OCI-LY1 (cell line): ENCODE measurements around the gene SNHG17.

Experiments used
- H2AFZ ChIP-seq: fragments of 200-600 bp; sonication (generic), shearing (Covaris generic); 2 replicates; pipeline ENCODE4 v1.6.0; 2014; ENCODE audit warnings: antibody characterized with exemption, mild to moderate bottlenecking, low read length
- H3F3A ChIP-seq: fragments of 200-600 bp; sonication (generic), shearing (Covaris generic); 2 replicates; pipeline ENCODE4 v1.6.0; 2014; ENCODE audit warnings: mild to moderate bottlenecking, antibody characterized with exemption, low read length, moderate library complexity; ENCODE audit not compliant: insufficient read depth
- H3K27ac ChIP-seq: fragments of 200-600 bp; sonication (generic); 2 replicates; pipeline ENCODE4 v1.5.1; 2014; ENCODE audit warnings: low read length, mixed run types, mild to moderate bottlenecking, low read depth; ENCODE audit not compliant: poor library complexity, severe bottlenecking
- H3K27me3 ChIP-seq: fragments of 200-600 bp; sonication (generic); 2 replicates; pipeline ENCODE4 v1.6.0; 2014; ENCODE audit warnings: antibody characterized with exemption, mild to moderate bottlenecking, low read length, moderate library complexity; ENCODE audit not compliant: insufficient read depth
- H3K36me3 ChIP-seq: fragments of 200-600 bp; sonication (generic); 2 replicates; pipeline ENCODE4 v1.6.1; 2014; ENCODE audit warnings: mild to moderate bottlenecking, antibody characterized with exemption, low read length, moderate library complexity, mixed read lengths; ENCODE audit not compliant: insufficient read depth
- H3K4me1 ChIP-seq: fragments of 200-600 bp; sonication (generic); 2 replicates; pipeline ENCODE4 v1.5.1; 2014; ENCODE audit warnings: mild to moderate bottlenecking, low read length, moderate library complexity; ENCODE audit not compliant: insufficient read depth, severe bottlenecking
- H3K4me2 ChIP-seq: fragments of 200-600 bp; sonication (generic), shearing (Covaris generic); 2 replicates; pipeline ENCODE4 v1.6.1; 2014; ENCODE audit warnings: low read length
- H3K4me3 ChIP-seq: fragments of 200-600 bp; sonication (generic); 2 replicates; pipeline ENCODE4 v1.5.1; 2014; ENCODE audit warnings: low read length, low read depth, mild to moderate bottlenecking, mixed read lengths; ENCODE audit not compliant: poor library complexity, severe bottlenecking
- H3K79me2 ChIP-seq: fragments of 200-600 bp; shearing (Covaris generic); 2 replicates; pipeline ENCODE4 v1.6.1; 2016; ENCODE audit warnings: mixed run types, low read length, mixed read lengths; ENCODE audit not compliant: insufficient read depth
- H3K9ac ChIP-seq: fragments of 200-600 bp; sonication (generic), shearing (Covaris generic); 2 replicates; pipeline ENCODE4 v1.6.1; 2014; ENCODE audit warnings: mild to moderate bottlenecking, low read length, mixed read lengths
- H3K9me2 ChIP-seq: fragments of 200-600 bp; sonication (generic), shearing (Covaris generic); 2 replicates; pipeline ENCODE4 v1.6.1; 2014; ENCODE audit warnings: low read depth, mild to moderate bottlenecking, low read length, mixed read lengths
- H3K9me3 ChIP-seq: fragments of 200-600 bp; shearing (Covaris generic); 2 replicates; pipeline ENCODE4 v1.6.1; 2014; ENCODE audit warnings: low read length, mixed read lengths
- H4K20me1 ChIP-seq: fragments of 200-600 bp; sonication (generic), shearing (Covaris generic); 2 replicates; pipeline ENCODE4 v1.6.0; 2016; ENCODE audit warnings: mild to moderate bottlenecking, low read length; ENCODE audit not compliant: insufficient read depth
- EZH2 ChIP-seq: fragments of 200-600 bp; sonication (generic), shearing (Covaris generic); IDR thresholded peaks from 2 replicates; pipeline ENCODE4 v1.8.0; 2017; ENCODE audit warnings: borderline replicate concordance, mixed run types, mild to moderate bottlenecking, antibody characterized with exemption, low read length, moderate library complexity, mixed read lengths
- TF ChIP-seq, protein P1 (sequence below): fragments of 200-600 bp; sonication (generic), shearing (Covaris generic); IDR thresholded peaks from 2 replicates; pipeline ENCODE4 v1.5.1; 2017; ENCODE audit warnings: mild to moderate bottlenecking, antibody characterized with exemption, low read length, moderate library complexity, mixed read lengths

The SNHG17 gene

DNA sequence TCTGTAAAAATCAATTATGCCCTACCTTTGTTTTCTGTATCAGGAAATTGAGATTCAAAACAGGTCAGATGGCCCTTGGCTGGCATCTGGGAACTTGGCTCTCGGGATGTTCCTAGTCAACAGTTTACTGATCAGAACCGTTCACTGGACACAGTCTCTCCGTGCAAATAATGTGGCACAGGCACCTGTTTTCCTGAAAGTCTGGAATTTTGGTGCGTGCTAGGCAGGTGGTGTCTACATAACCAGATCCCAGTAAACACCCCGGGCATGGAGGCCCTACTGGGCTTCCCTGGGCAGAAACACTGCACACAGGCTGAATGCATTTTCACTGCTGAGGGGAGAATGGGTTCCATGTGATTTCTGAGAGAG, 7.5 kb downstream of the SNHG17 start:
- Histone ChIP-seq H4K20me1 (peaks cover 12% of the 10 kb centered on the region; the same call in 1 of the 2 replicates), H3K4me2 (no peak overlapping the region), H3K36me3 (peaks cover 98% of the 10 kb centered on the region), H3K9me2 (no peaks in the 10 kb centered on the region), H2AFZ (no peak overlapping the region), H3K9me3 (no peaks in the 10 kb centered on the region), H3F3A (no peaks in the 10 kb centered on the region), H3K9ac (no peak overlapping the region), H3K4me3 (no peak overlapping the region), H3K27me3 (no peaks in the 10 kb centered on the region), H3K79me2 (peaks cover 19% of the 10 kb centered on the region), H3K27ac (no peak overlapping the region), H3K4me1 (peaks cover 16% of the 10 kb centered on the region)
- TF ChIP-seq, protein P1, sequence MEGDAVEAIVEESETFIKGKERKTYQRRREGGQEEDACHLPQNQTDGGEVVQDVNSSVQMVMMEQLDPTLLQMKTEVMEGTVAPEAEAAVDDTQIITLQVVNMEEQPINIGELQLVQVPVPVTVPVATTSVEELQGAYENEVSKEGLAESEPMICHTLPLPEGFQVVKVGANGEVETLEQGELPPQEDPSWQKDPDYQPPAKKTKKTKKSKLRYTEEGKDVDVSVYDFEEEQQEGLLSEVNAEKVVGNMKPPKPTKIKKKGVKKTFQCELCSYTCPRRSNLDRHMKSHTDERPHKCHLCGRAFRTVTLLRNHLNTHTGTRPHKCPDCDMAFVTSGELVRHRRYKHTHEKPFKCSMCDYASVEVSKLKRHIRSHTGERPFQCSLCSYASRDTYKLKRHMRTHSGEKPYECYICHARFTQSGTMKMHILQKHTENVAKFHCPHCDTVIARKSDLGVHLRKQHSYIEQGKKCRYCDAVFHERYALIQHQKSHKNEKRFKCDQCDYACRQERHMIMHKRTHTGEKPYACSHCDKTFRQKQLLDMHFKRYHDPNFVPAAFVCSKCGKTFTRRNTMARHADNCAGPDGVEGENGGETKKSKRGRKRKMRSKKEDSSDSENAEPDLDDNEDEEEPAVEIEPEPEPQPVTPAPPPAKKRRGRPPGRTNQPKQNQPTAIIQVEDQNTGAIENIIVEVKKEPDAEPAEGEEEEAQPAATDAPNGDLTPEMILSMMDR: no peak
- TF ChIP-seq EZH2: no peak

- Histone ChIP-seq H3K4me1 (peaks cover 2% of the 10 kb centered on the region), H3K27me3 (no peaks in the 10 kb centered on the region), H4K20me1 (peaks cover 9% of the 10 kb centered on the region; the same call in 1 of the 2 replicates), H3K36me3 (peaks cover 98% of the 10 kb centered on the region), H3K4me3 (no peak overlapping the region), H3K9ac (no peak overlapping the region), H3K4me2 (no peak overlapping the region), H3K9me2 (no peaks in the 10 kb centered on the region), H3K79me2 (peaks cover 5% of the 10 kb centered on the region), H2AFZ (no peak overlapping the region), H3K27ac (no peak overlapping the region), H3F3A (no peaks in the 10 kb centered on the region), H3K9me3 (no peaks in the 10 kb centered on the region)
- no peak for TF ChIP-seq EZH2
- TF ChIP-seq, protein P1: no peak
Observed at GRCh38 chr20:38426006-38426897, 8.9 kb downstream of the SNHG17 start.

DNA sequence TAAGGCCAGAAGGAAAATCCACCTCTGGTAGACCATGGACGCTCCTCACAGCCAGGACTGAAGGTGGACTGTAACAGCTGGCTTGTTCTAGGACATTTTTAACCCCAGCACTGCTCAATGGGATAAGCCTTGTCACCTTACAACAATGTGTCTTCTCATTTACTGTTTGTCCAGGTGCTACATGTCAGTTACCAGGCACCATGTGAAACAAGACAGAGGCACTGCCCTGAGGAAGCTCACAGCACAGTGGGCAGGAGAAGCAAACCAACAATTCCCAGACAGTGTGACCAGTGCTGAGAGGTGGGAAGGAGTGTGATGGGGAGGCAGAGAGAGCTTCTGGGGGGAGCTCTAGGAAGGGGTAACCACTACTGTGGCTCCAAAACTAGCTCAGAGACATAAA, 10.7 kb downstream of the SNHG17 start:
- Histone ChIP-seq H4K20me1 (peaks cover 8% of the 10 kb centered on the region; the same call in 1 of the 2 replicates), H3F3A (no peaks in the 10 kb centered on the region)

More for the DNA sequence above, 10.7 kb downstream of the SNHG17 start:
- H3K4me3 ChIP-seq: no peak overlapping the region
- no peaks in the 10 kb centered on the region for H3K9me2 ChIP-seq
- no peak overlapping the region for H3K4me2 ChIP-seq
- H3K27me3 ChIP-seq: no peaks in the 10 kb centered on the region
- H3K79me2 ChIP-seq: no peaks in the 10 kb centered on the region
- H3K9me3 ChIP-seq: no peaks in the 10 kb centered on the region
- peaks cover 100% of the 10 kb centered on the region for H3K36me3 ChIP-seq
- H3K4me1 ChIP-seq: no peaks in the 10 kb centered on the region
- H3K27ac ChIP-seq: no peak overlapping the region
- no peak for TF ChIP-seq EZH2
- TF ChIP-seq, protein P1: no peak
- no peak overlapping the region for H2AFZ ChIP-seq
- H3K9ac ChIP-seq: no peak overlapping the region
